A549 (cell line): ENCODE results near the gene PRDM15. TPM values are rescaled to one million over a fixed set of nuclear protein-coding genes. Genes with fewer than 3 reads are reported as not detected.

Source experiments
- ATAC-seq, 2 experiments: fragments of 200-7000 bp in 1 of 2; fragments of >200 bp in 1 of 2; cut with Nextera tagmentation in 1 of 2; cut with Tn5 transposase in 1 of 2; 3 replicates each; pipeline versions ENCODE4 v1.8.0 to v1.9.1; 2018 to 2020; ENCODE audit warnings: mild to moderate bottlenecking in 1 of 2, moderate library complexity in 1 of 2
- CTCF ChIA-PET: fragments of 300-600 bp; sonication (Branson Sonifier 250); formaldehyde crosslinking; extraction: SDS; loops from one replicate; lab custom pipeline; 2021; ENCODE audit warnings: antibody characterized with exemption, inconsistent platforms; lab: Yijun Ruan, JAX
- POLR2A ChIA-PET: fragments of 350-600 bp; formaldehyde crosslinking; extraction: SDS; loops from one replicate; lab custom pipeline; 2021; ENCODE audit warnings: antibody characterized with exemption, inconsistent platforms; lab: Yijun Ruan, JAX
- DNase-seq, 2 experiments: peaks; one replicate each; pipeline versions ENCODE4 v3.0.0 to v3.0.0-alpha.2; 2011 to 2016; ENCODE audit warnings: low read depth in 1 of 2, low spot score in 1 of 2
- FAIRE-seq: peaks from 2 replicates; lab custom pipeline; 2011; peaks lifted over from hg19 to GRCh38; lab: Jason Lieb, UNC
- H3K27ac ChIP-seq, 2 experiments: fragments of >200 bp; sonication (Bioruptor Twin); formaldehyde crosslinking; 3 replicates each; pipeline ENCODE4 v1.5.1; 2016 to 2017
- H3K4me1 ChIP-seq: fragments of >200 bp; sonication (Bioruptor Twin); formaldehyde crosslinking; 3 replicates; pipeline ENCODE4 v1.6.1; 2016
- H3K4me2 ChIP-seq: fragments of >200 bp; sonication (Bioruptor Twin); formaldehyde crosslinking; 3 replicates; pipeline ENCODE4 v1.6.1; 2016
- H3K4me3 ChIP-seq: fragments of >200 bp; sonication (Bioruptor Twin); formaldehyde crosslinking; 3 replicates; pipeline ENCODE4 v1.5.1; 2016
- H3K9me3 ChIP-seq: fragments of >200 bp; sonication (Bioruptor Twin); formaldehyde crosslinking; 3 replicates; pipeline ENCODE4 v1.6.1; 2016
- CBX8 ChIP-seq: fragments of 200-600 bp; sonication (generic); IDR thresholded peaks from 2 replicates; pipeline ENCODE4 v1.6.1; 2016
- CHD4 ChIP-seq: fragments of 200-600 bp; sonication (generic); IDR thresholded peaks from 2 replicates; pipeline ENCODE4 v1.6.1; 2016; ENCODE audit warnings: antibody characterized with exemption, mild to moderate bottlenecking, borderline replicate concordance
- EHF ChIP-seq: fragments of 250-450 bp; sonication (Bioruptor Pico); IDR thresholded peaks from 2 replicates; pipeline ENCODE4 v1.5.0; 2020; ENCODE audit warnings: mild to moderate bottlenecking
- FOXS1 ChIP-seq: fragments of 250-450 bp; sonication (Bioruptor Pico); IDR thresholded peaks from 2 replicates; pipeline ENCODE4 v1.5.0; 2020; ENCODE audit warnings: mild to moderate bottlenecking, moderate library complexity
- HEYL ChIP-seq: fragments of 250-450 bp; sonication (Bioruptor Pico); IDR thresholded peaks from 2 replicates; pipeline ENCODE4 v1.8.0; 2021; ENCODE audit warnings: mild to moderate bottlenecking, moderate library complexity
- HOXA7 ChIP-seq: fragments of 250-450 bp; sonication (Bioruptor Pico); IDR thresholded peaks from 2 replicates; pipeline ENCODE4 v1.5.0; 2020; ENCODE audit warnings: mild to moderate bottlenecking, moderate library complexity
- HOXB5 ChIP-seq: fragments of 250-450 bp; sonication (Bioruptor Pico); IDR thresholded peaks from 2 replicates; pipeline ENCODE4 v1.5.0; 2020; ENCODE audit warnings: mild to moderate bottlenecking, moderate library complexity
- JUN ChIP-seq, 2 experiments: fragments of >200 bp; sonication (Bioruptor Twin); formaldehyde crosslinking; IDR thresholded peaks; 2 replicates in 1 of 2; 3 replicates in 1 of 2; pipeline ENCODE4 v1.6.1; 2016 to 2017
- KDM1A ChIP-seq: fragments of 200-600 bp; sonication (generic); IDR thresholded peaks from 2 replicates; pipeline ENCODE4 v1.6.1; 2016; ENCODE audit warnings: low read depth, mild to moderate bottlenecking
- MAFK ChIP-seq: fragments of 450-650 bp; IDR thresholded peaks from 2 replicates; pipeline ENCODE4 v1.6.1; 2014; ENCODE audit not compliant: partially characterized antibody
- MAZ ChIP-seq: fragments of 150-350 bp; IDR thresholded peaks from 2 replicates; pipeline ENCODE4 v1.6.1; 2014; ENCODE audit warnings: antibody characterized with exemption, low read depth, low read length, borderline replicate concordance
- NPAS2 ChIP-seq: fragments of 250-450 bp; sonication (Bioruptor Pico); IDR thresholded peaks from 2 replicates; pipeline ENCODE4 v1.8.0; 2022; ENCODE audit warnings: mild to moderate bottlenecking, moderate library complexity, borderline replicate concordance
- POLR2A ChIP-seq: IDR thresholded peaks from 2 replicates; pipeline ENCODE4 v1.6.1; 2012; ENCODE audit warnings: mild to moderate bottlenecking, low read length
- RAD21 ChIP-seq, 2 experiments: fragments of >200 bp in 1 of 2; sonication (Bioruptor Twin) in 1 of 2; formaldehyde crosslinking in 1 of 2; IDR thresholded peaks in 1 of 2; conservative IDR thresholded peaks in 1 of 2; 2 replicates in 1 of 2; 3 replicates in 1 of 2; pipeline ENCODE4 v1.6.1; 2012 to 2018; ENCODE audit warnings: inconsistent platforms in 1 of 2
- RFX5 ChIP-seq: fragments of 450-650 bp; IDR thresholded peaks from 2 replicates; pipeline ENCODE4 v1.7.1; 2014; ENCODE audit warnings: antibody characterized with exemption, mild to moderate bottlenecking, moderate library complexity
- SMC3 ChIP-seq: fragments of >200 bp; sonication (Bioruptor Twin); formaldehyde crosslinking; IDR thresholded peaks from 3 replicates; pipeline ENCODE4 v1.6.1; 2018; ENCODE audit warnings: inconsistent platforms
- TFCP2L1 ChIP-seq: fragments of 250-450 bp; sonication (Bioruptor Pico); IDR thresholded peaks from 2 replicates; pipeline ENCODE4 v1.5.0; 2021; ENCODE audit warnings: mild to moderate bottlenecking
- TP53 ChIP-seq: fragments of 250-450 bp; sonication (Bioruptor Pico); IDR thresholded peaks from 2 replicates; pipeline ENCODE4 v1.5.0; 2021; ENCODE audit warnings: mild to moderate bottlenecking, moderate library complexity
- ZNF302 ChIP-seq: fragments of 250-450 bp; sonication (Bioruptor Pico); IDR thresholded peaks from 2 replicates; pipeline ENCODE4 v1.9.0; 2021; ENCODE audit warnings: inconsistent platforms, mild to moderate bottlenecking, moderate library complexity
- ZSCAN20 ChIP-seq: fragments of 250-450 bp; sonication (Bioruptor Pico); IDR thresholded peaks from 2 replicates; pipeline ENCODE4 v1.8.0; 2022; ENCODE audit warnings: mild to moderate bottlenecking, moderate library complexity
- WGBS: methylation state at CpG from one replicate; pipeline ENCODE4 v1.1.6; 2017; ENCODE audit errors: missing lambda C conversion rate; 5-methylcytosine and 5-hydroxymethylcytosine counted together
- polyA plus RNA-seq, 4 experiments: library from polyadenylated mRNA; depleted of rRNA in 3 of 4; stranded (reverse); fragments of >200 nt; fragmentation: RNase III in 1 of 4; extraction: RNeasy Plus Mini Kit Qiagen cat#74134 plus additional on column Dnase treatment in 1 of 4; gene quantifications; 2 replicates in 3 of 4; 3 replicates in 1 of 4; pipeline ENCODE4 v1.2.3, GENCODE V29; 2011 to 2017
- TF ChIP-seq, protein P1 (sequence below): IDR thresholded peaks from 2 replicates; pipeline ENCODE4 v1.6.1; 2012; ENCODE audit warnings: low read depth, borderline replicate concordance
- TF ChIP-seq, protein P2 (sequence below): fragments of >200 bp; sonication (Bioruptor Twin); formaldehyde crosslinking; IDR thresholded peaks from 3 replicates; pipeline ENCODE4 v1.6.1; 2016
- TF ChIP-seq, protein P3 (sequence below): IDR thresholded peaks from 2 replicates; pipeline ENCODE4 v1.6.1; 2012
- TF ChIP-seq, protein P4 (sequence below): fragments of >200 bp; sonication (Bioruptor Twin); formaldehyde crosslinking; IDR thresholded peaks from 3 replicates; pipeline ENCODE4 v1.5.1; 2016
- TF ChIP-seq, protein P5 (sequence below): fragments of 450-650 bp; IDR thresholded peaks from 2 replicates; pipeline ENCODE4 v1.6.1; 2014; ENCODE audit warnings: antibody characterized with exemption

PRDM15 gene
- polyA plus RNA-seq, 2 of the 4 experiments (the other 2 are of a cell fraction), result 4.5 to 6.1 TPM

DNA sequence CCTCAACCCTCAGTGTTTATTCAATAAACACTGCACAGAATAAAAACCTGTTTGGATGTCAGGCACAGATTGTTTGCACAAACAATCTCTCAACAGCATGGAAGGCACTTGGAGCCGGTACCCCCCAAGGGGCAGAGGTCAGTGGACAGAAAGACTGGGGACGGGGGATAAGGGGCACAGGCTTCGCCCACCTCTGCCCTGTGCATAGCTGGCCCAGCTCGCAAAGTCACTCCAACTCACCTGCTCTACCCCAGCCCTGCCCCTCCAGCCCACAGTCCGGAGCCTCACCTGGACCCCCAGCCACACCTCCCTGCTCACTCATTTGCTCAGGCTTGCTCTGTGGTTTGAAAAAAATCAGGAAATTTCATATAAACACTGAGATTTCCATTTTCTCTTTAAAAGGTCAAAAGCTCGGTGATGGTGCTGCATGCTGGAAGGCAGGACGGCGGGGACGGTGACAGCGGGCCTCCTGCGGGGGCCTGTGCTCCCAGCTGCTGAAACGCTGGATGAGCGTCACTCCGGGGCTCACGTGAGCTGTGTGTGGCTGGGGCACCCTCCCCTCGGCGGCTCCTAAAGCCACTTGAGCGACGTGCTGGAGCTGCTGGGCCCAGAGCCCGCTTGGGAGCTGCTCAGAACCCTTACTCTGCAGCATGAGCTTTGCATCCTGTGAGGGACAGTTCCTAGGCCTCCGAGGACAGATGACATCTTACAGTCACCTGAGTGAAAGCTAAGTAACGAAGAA lies 54.5 kb downstream of the PRDM15 start (continued):
- no peak for TF ChIP-seq JUN (IDR thresholded peaks at IDR 0.05)
- no peak for TF ChIP-seq RAD21 (conservative IDR thresholded peaks at IDR 0.05 in 1 of 2, IDR thresholded peaks at IDR 0.05 in 1 of 2)
- TF ChIP-seq, protein P1, sequence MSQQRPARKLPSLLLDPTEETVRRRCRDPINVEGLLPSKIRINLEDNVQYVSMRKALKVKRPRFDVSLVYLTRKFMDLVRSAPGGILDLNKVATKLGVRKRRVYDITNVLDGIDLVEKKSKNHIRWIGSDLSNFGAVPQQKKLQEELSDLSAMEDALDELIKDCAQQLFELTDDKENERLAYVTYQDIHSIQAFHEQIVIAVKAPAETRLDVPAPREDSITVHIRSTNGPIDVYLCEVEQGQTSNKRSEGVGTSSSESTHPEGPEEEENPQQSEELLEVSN, result no peak
- TF ChIP-seq ZSCAN20 (CRISPR knock-in tag), result no peak
- TF ChIP-seq ZNF302 (CRISPR knock-in tag), result no peak

DNA sequence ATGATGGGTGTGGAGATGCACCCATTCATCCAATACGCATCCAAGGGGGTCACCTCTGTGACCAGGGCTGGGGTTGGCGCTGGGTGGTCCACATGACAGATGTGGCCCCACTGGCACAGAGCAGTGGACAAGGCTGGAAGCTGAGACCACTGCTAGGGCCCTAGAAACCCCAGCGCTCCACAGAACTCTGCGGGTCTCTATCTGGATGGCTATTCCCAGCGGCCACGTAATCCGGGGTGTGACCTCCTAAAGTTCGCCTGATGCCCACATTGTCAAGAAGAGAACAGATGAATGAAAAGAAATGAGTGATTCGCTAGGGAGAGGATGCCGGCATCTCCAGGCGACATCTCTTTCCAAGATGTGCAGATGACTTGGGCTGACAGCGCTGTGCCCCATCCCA lies 55.2 kb downstream of the PRDM15 start:
- H3K4me3 ChIP-seq, result no peak overlapping the region
- WGBS, result 85% methylated on average over 10 of the region's 12 CpGs
- no peaks in the 10 kb centered on the region for H3K9me3 ChIP-seq
- H3K4me2 ChIP-seq, result no peak overlapping the region
- ATAC-seq, result no peak
- H3K4me1 ChIP-seq, result no peaks in the 10 kb centered on the region
- DNase-seq, result no peak
- no peak overlapping the region for H3K27ac ChIP-seq
- CTCF ChIA-PET, result interaction anchor here (1.0 to 1.7 kb wide), 3 partner anchors 7 to 211 kb away, joined by 3 to 8 read pairs (median 6); no protein-coding TSS in a partner anchor
- FAIRE-seq, result no peak
- TF ChIP-seq, protein P2, sequence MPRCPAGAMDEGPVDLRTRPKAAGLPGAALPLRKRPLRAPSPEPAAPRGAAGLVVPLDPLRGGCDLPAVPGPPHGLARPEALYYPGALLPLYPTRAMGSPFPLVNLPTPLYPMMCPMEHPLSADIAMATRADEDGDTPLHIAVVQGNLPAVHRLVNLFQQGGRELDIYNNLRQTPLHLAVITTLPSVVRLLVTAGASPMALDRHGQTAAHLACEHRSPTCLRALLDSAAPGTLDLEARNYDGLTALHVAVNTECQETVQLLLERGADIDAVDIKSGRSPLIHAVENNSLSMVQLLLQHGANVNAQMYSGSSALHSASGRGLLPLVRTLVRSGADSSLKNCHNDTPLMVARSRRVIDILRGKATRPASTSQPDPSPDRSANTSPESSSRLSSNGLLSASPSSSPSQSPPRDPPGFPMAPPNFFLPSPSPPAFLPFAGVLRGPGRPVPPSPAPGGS, result no peak
- TF ChIP-seq CBX8, result no peak
- no peak for TF ChIP-seq FOXS1 (CRISPR knock-in tag)
- no peak for TF ChIP-seq SMC3
- no peak for TF ChIP-seq CHD4
- TF ChIP-seq, protein P3, sequence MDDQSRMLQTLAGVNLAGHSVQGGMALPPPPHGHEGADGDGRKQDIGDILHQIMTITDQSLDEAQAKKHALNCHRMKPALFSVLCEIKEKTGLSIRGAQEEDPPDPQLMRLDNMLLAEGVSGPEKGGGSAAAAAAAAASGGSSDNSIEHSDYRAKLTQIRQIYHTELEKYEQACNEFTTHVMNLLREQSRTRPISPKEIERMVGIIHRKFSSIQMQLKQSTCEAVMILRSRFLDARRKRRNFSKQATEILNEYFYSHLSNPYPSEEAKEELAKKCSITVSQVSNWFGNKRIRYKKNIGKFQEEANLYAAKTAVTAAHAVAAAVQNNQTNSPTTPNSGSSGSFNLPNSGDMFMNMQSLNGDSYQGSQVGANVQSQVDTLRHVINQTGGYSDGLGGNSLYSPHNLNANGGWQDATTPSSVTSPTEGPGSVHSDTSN, result no peak
- no peak for TF ChIP-seq ZSCAN20 (CRISPR knock-in tag)
- TF ChIP-seq RFX5, result no peak
- no peak for TF ChIP-seq POLR2A
- TF ChIP-seq, protein P4, sequence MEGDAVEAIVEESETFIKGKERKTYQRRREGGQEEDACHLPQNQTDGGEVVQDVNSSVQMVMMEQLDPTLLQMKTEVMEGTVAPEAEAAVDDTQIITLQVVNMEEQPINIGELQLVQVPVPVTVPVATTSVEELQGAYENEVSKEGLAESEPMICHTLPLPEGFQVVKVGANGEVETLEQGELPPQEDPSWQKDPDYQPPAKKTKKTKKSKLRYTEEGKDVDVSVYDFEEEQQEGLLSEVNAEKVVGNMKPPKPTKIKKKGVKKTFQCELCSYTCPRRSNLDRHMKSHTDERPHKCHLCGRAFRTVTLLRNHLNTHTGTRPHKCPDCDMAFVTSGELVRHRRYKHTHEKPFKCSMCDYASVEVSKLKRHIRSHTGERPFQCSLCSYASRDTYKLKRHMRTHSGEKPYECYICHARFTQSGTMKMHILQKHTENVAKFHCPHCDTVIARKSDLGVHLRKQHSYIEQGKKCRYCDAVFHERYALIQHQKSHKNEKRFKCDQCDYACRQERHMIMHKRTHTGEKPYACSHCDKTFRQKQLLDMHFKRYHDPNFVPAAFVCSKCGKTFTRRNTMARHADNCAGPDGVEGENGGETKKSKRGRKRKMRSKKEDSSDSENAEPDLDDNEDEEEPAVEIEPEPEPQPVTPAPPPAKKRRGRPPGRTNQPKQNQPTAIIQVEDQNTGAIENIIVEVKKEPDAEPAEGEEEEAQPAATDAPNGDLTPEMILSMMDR, result no peak
- no peak for TF ChIP-seq HOXA7 (CRISPR knock-in tag)
- TF ChIP-seq RAD21 (conservative IDR thresholded peaks at IDR 0.05 in 1 of 2, IDR thresholded peaks at IDR 0.05 in 1 of 2), result no peak
- TF ChIP-seq NPAS2 (CRISPR knock-in tag), result no peak
- TF ChIP-seq, protein P5, sequence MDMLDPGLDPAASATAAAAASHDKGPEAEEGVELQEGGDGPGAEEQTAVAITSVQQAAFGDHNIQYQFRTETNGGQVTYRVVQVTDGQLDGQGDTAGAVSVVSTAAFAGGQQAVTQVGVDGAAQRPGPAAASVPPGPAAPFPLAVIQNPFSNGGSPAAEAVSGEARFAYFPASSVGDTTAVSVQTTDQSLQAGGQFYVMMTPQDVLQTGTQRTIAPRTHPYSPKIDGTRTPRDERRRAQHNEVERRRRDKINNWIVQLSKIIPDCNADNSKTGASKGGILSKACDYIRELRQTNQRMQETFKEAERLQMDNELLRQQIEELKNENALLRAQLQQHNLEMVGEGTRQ, result no peak
- POLR2A ChIA-PET, result no interaction called here

DNA sequence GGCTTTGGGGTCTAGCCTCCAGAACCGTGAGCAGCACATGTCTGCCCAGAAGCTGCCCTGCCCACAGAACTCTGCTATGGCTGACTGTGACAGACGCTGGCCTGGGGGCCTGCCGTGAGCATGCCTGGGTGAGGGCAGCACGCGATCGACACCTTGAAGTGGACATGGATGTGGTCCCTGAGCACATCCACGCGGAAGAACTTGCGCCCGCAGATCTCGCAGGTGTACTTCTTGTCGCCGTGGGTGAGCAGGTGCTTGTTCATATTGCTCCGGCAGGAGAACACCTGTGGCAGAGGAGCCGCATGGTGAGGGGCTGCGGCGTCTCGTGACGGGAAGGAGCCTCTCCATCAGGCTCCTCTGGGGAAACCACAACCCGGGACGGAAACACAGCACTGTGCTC lies 56.0 kb downstream of the PRDM15 start:
- TF ChIP-seq HOXA7 (CRISPR knock-in tag), result no peak
- TF ChIP-seq HOXB5 (CRISPR knock-in tag), result no peak
- TF ChIP-seq MAZ, result no peak
- TF ChIP-seq TP53 (CRISPR knock-in tag), result no peak
- TF ChIP-seq KDM1A, result no peak
- TF ChIP-seq HEYL (CRISPR knock-in tag), result no peak
- no peak for TF ChIP-seq SMC3
- TF ChIP-seq EHF (CRISPR knock-in tag), result no peak
- TF ChIP-seq RFX5, result no peak
- TF ChIP-seq CHD4, result no peak
- no peak for TF ChIP-seq JUN (IDR thresholded peaks at IDR 0.05)
- TF ChIP-seq MAFK, result no peak
- TF ChIP-seq TFCP2L1 (CRISPR knock-in tag), result no peak
- H3K4me1 ChIP-seq, result no peaks in the 10 kb centered on the region
- FAIRE-seq, result no peak
- H3K9me3 ChIP-seq, result no peaks in the 10 kb centered on the region
- CTCF ChIA-PET, result interaction anchor here (8.5 kb wide), 1 partner anchor 210 kb away, joined by 127 read pairs; no protein-coding TSS in a partner anchor
- WGBS, result 79% methylated on average over 11 of the region's 21 CpGs
- H3K4me2 ChIP-seq, result no peak overlapping the region
- no peak for ATAC-seq
- POLR2A ChIA-PET, result no interaction called here
- H3K27ac ChIP-seq, result no peak overlapping the region
- H3K4me3 ChIP-seq, result no peak overlapping the region
- no peak for DNase-seq
